NCI-H1092 (cell line): Measurements from ENCODE around the gene MRPS12.

Source experiments
- DNase-seq: peaks from one replicate; lab custom pipeline; 2025; lab: John Stamatoyannopoulos, UW

Gene MRPS12

DNA sequence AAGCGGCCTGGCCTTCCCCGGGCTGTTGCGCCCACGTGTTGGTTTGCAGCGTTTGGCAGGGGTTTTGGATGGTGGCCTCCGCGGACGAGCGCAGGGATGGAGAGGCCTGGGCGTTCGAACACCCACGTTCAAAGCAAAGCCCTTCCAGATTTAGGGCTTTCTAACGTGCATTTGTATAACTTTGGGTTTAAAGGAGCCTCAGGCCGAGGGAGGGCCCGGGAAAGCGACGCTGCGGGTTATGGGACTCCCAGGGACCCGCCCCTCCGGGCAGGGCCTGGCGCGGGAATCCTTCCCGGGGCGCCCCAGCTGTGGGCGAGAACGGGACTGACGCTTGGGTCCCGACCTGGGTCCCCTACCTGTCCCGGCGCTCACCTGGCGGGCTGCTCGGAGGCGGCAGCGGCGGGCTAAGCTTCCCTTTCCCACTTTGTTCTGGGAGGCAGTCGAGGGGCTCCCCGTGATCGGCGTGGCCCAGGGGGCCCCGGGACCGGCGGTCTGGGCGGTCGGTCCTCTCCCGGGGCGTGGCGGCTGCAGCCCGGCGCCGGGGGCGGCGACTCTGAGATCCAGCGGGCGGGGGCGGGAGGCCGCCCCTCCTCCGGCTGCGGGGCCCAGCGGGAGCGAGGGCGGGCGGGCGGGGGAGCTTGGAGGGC, 44.6 kb downstream of the MRPS12 start, which contains the start of gene FBXO17:
TSS of gene FBXO17 (minus strand) at position 529 of the 647 bp plus-strand sequence. CDS start 25,423 bp downstream, outside the sequence.
- no peak for DNase-seq

DNA sequence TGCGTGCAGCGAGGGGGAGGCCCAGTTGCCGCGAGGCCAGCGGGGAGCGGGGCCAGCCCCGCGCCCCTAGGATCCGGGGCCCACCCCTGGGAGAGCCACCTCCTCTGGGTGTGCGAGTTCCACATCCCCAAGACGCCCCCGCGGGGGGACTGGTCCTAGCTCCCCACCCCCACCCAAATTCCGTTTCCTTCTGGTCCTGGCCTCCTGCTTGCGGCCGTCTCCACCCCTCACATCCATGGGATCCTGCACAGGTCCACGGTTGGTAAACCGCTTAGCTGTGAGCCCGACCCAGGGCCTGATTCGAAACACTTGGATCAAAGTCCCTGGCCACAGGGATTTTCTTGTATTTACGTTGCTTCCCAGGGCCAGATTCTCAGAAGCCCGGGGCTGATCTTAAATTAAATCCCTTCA, 45.1 kb downstream of the MRPS12 start:
- DNase-seq: no peak

DNA sequence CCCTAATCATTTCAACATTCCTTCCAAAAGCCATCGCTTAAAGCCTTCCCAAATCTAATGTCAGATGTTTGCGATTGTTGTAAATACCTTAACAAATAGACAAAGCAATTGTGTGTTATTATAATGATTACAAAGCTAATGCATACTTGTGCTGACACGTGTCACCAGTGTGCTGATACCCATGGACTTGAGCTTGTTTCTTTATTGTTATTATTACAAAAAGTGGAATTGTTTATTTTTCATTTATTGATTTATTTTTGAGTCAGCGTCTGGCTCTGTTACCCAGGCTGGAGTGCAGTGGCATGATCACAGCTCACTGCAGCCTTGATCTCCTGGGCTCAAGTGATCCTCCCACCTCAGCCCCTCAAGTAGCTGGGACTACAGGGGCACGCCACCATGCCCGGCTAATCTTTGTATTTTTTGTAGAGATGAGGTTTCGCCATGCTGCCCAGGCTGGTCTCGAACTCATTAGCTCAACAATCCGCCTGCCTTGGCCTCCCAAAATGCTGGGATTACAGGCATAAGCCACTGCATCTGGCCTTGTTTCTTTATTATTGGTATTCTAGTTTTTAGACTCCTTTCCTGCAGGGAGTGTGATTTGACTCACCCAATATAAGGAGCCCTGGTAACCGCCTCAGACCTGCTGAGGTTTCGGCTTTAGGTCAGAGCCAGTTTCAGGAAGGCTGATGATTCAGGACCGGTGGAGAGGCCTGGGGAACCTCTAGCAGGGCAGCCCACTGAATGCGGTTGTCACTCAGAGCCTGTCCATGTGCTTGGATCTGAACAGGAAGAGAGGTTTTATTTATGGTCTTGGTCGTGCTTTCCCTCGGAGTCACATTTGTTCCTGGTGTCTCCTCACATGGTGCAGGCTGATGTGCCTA, 46.9 kb downstream of the MRPS12 start:
- no peak for DNase-seq

DNA sequence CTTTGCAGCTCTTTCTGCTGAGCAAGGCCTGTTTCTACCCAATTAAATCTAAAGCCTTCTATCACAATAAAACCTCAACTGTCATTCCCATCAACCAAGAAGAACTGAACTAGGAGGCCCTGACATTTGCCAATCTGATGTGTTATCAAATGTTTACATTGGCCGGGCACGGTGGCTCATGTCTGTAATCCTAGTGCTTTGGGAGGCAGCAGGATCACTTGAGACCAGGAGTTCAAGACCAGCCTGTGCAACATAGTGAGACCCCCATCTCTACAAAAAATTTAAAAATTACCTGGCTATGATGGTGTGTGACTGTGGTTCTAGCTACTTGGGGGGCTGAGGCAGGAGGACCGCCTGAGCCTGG, 47.6 kb downstream of the MRPS12 start:
- no peak for DNase-seq

DNA sequence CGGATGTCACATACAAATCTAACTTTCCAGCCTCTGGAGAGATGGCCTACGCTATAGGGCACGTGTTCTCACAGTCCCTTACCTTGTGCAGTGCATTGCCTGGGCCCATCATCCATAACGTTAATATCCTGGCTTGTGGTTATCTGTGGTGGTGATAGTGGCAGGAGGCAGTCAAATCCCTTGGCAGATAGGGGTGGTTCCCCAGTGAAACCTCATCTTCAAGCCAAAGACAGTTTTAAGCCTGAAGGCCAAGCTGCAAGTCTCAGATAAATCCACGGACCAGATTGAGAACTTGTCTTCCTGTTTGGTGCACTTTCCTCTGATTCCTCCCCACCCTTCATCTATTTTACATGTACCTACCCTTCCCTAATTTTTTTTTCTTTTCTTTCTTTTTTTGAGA, 49.1 kb downstream of the MRPS12 start:
- DNase-seq: no peak

DNA sequence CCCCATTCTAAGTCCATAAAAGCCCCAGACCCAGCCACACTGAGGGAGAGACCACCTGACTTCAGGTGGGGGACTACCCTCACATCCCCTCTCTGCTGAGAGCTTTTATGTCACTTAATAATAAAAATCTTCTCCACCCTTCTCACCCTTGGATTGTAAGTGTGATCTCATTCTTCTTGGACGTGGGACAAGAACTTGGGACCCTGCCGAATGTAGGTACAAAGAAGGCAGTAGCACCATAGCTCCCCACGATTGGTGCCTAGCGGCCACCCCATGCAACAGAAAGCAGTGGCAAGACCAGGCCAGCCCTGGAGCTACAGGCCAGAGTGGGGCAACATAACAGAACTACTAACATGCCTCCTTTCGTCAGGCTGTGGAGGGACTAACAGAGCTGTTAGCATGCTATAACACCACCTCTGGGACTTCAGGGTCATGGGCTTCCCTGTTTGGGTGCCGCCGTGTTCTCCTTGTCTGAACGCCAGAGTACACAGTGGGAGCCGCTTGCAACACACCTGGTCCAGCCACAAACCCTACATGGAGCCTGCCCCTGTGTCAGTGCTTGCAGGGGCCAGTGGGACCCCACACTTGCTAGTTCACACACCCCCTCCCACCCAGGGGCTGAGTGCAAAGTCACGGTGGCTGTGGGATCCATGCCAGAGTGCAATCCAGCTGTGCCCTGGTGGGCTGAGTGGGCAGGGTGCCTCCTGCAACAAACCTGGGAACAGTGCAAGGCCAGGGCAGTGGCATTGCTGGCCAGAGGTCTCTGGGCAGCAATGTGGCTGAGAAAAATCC, 50.0 kb downstream of the MRPS12 start:
- DNase-seq: no peak
